ENCODE results near the gene RPS27. TPM values are rescaled to one million over a fixed set of nuclear protein-coding genes. Genes with fewer than 3 reads are reported as not detected.

Gene RPS27
- total RNA-seq (2021; ENCODE audit: unreplicated experiment) (1,095 TPM), Bru-seq, nascent RNA (percentile 99 among the genes with signal in this experiment), BruChase-seq, experiment 1, labeled RNA remaining after a 2-hour chase (percentile 96 among the genes with signal in this experiment), BruChase-seq, experiment 2, labeled RNA remaining after a 6-hour chase (percentile 97 among the genes with signal in this experiment)
- polyA plus RNA-seq (2012; ENCODE audit: insufficient read length): 1,178 TPM
- long read RNA-seq, transcript RPS27-204 (4 exons, 573 nt): minor isoform, 9 of 390 reads
- long read RNA-seq, transcript RPS27-201 (4 exons, 359 nt): major isoform, 374 of 390 reads
- long read RNA-seq, partial matches to known transcripts: 3 of 390 reads
- long read RNA-seq, other reads (novel, unspliced or antisense): 0 of 390 reads

DNA sequence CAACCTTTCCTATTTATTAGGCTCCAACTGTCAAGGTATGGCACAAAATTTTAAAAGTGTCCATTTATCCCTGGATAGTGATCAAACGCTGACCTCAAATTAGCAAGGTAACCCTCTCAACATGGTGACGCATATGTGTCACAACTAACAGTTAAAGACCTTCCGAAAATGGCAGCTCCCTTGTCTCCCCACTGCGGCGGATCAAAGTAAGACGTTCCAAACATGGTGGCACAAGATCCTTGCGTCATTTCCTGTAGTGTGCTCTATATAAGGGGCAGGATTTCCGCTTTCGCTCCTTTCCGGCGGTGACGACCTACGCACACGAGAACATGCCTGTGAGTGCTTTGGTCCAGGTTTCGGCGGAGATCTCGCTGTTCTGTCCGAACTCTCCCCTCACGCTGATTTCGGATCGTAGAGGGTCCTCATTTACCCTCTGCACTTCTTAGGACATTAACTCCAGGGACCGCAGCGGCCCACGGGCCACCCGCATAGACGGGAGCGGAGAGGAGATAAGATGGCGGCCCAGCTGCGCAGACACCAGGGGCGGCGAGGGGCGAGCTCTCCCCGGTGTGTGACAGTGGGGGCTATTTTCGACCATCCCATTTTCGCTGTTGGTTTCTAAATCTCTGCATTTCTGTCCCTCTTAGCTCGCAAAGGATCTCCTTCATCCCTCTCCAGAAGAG is at the start of gene RPS27:
Gene RPS27, plus strand, starts transcription at position 295 of the 683 bp plus-strand sequence. Its CDS starts 35 bp downstream, at position 330.
- BruUV-seq (replicated peaks): TSS peak; percentile 97
- intact Hi-C loops (cut with micrococcal nuclease; ENCODE audit: unreplicated experiment) (no loop called here), in situ Hi-C loops (cut with HindIII; ENCODE audit: low pct_unique_long_range_greater_than_20kb, low sequenced_read_pairs) (no loop called here)
- Histone ChIP-seq H3K4me3 (ENCODE audit: low read depth in 2 of 2, low read length in 2 of 2) (peak within 1 kb of the TSS; percentile 87 to 92), H3K4me1 (ENCODE audit: control insufficient read depth, insufficient read depth, low read length) (peaks cover 13% of the 10 kb centered on the region), H3K27ac (ENCODE audit: low read length) (peak within 1 kb of the TSS; percentile 97), H3K27me3 (ENCODE audit: control insufficient read depth, insufficient read depth, low read length) (no peaks in the 10 kb centered on the region), H3K9me3 (ENCODE audit: control insufficient read depth, insufficient read depth, low read depth, low read length) (no peaks in the 10 kb centered on the region), H3K36me3 (ENCODE audit: control insufficient read depth, insufficient read depth, low read length) (peaks cover 18% of the 10 kb centered on the region)
- TF ChIP-seq SIN3A (IDR thresholded peaks at IDR 0.05; ENCODE audit: borderline replicate concordance, insufficient read depth, low read depth, low read length): 0 out of 2 replicates have a peak, but pooled peaks have one; percentile 82
- TF ChIP-seq, protein P1, sequence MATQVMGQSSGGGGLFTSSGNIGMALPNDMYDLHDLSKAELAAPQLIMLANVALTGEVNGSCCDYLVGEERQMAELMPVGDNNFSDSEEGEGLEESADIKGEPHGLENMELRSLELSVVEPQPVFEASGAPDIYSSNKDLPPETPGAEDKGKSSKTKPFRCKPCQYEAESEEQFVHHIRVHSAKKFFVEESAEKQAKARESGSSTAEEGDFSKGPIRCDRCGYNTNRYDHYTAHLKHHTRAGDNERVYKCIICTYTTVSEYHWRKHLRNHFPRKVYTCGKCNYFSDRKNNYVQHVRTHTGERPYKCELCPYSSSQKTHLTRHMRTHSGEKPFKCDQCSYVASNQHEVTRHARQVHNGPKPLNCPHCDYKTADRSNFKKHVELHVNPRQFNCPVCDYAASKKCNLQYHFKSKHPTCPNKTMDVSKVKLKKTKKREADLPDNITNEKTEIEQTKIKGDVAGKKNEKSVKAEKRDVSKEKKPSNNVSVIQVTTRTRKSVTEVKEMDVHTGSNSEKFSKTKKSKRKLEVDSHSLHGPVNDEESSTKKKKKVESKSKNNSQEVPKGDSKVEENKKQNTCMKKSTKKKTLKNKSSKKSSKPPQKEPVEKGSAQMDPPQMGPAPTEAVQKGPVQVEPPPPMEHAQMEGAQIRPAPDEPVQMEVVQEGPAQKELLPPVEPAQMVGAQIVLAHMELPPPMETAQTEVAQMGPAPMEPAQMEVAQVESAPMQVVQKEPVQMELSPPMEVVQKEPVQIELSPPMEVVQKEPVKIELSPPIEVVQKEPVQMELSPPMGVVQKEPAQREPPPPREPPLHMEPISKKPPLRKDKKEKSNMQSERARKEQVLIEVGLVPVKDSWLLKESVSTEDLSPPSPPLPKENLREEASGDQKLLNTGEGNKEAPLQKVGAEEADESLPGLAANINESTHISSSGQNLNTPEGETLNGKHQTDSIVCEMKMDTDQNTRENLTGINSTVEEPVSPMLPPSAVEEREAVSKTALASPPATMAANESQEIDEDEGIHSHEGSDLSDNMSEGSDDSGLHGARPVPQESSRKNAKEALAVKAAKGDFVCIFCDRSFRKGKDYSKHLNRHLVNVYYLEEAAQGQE (IDR thresholded peaks at IDR 0.05; ENCODE audit: insufficient read depth in 1 of 2, low read depth in 2 of 2, low read length in 1 of 2): peak in 1 of 2 experiments; percentile 45; a peak in 1 of 4 replicates
- peak; percentile 100 for TF ChIP-seq TCF7L2 (IDR thresholded peaks at IDR 0.05; ENCODE audit: low read depth, low read length)
- TF ChIP-seq, protein P2, sequence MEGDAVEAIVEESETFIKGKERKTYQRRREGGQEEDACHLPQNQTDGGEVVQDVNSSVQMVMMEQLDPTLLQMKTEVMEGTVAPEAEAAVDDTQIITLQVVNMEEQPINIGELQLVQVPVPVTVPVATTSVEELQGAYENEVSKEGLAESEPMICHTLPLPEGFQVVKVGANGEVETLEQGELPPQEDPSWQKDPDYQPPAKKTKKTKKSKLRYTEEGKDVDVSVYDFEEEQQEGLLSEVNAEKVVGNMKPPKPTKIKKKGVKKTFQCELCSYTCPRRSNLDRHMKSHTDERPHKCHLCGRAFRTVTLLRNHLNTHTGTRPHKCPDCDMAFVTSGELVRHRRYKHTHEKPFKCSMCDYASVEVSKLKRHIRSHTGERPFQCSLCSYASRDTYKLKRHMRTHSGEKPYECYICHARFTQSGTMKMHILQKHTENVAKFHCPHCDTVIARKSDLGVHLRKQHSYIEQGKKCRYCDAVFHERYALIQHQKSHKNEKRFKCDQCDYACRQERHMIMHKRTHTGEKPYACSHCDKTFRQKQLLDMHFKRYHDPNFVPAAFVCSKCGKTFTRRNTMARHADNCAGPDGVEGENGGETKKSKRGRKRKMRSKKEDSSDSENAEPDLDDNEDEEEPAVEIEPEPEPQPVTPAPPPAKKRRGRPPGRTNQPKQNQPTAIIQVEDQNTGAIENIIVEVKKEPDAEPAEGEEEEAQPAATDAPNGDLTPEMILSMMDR (IDR thresholded peaks at IDR 0.05): no peak
- peak; percentile 100 for TF ChIP-seq POLR2AphosphoS5 (IDR thresholded peaks at IDR 0.05; ENCODE audit: low read depth, low read length)
- DNase-seq (ENCODE audit: low read depth, low spot score) (peak; percentile 95), ATAC-seq (peak; percentile 80)
- CTCF ChIA-PET: no interaction called here
- POLR2A ChIA-PET: interaction anchor here (0.6 to 1.3 kb wide), 12 partner anchors 9 to 319 kb away, joined by 3 to 11 read pairs (median 3); partner anchors contain the start of genes CREB3L4, ILF2, INTS3 and JTB

DNA sequence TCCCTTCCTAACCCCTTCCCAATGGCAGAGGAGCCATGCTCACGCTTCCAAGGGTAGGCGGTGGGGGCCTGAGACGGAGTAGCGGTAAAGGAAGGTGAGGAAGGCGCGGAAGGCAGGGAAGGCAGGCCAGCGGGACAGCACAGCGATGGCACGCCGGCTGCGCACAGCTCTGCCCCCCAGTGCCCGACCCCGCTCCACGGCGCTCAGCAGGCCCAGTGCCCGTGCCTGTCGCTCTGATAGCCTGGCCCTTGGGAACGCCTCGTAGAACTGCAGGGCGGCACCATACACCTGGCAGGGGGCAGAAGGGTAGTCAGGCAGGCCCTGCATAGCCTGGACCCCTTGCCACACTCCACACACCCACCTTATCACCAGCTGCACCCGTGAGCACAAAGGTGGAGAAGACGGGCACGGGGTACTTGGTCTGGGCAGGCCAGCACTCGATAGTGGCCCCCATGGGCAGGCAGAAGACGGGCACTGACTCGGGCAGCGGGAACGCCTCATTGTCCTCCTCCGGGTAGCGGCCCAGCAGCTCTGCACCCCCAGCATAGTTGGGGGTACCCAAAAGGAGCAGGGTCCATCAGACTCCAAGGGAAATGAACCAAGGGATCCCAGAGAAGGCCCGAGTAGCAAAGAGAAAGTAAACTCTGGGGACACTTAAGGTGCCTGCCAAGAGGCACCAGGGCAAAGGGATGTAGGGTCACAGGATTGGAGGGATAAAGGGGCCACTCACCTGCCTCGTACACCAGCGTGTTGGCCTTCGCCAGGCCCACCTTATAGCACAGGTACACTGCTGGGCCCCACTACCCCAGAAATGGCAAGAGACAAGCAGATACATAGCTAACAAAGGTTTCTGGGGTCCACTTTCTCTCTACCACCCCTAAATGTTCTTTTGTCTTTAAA is 48.5 kb upstream of the RPS27 start:
- intact Hi-C loops (cut with micrococcal nuclease; ENCODE audit: unreplicated experiment) (no loop called here), in situ Hi-C loops (cut with HindIII; ENCODE audit: low pct_unique_long_range_greater_than_20kb, low sequenced_read_pairs) (no loop called here)
- BruUV-seq (replicated peaks): no TSS peak
- peaks cover 12% of the 10 kb centered on the region for H3K4me1 ChIP-seq (ENCODE audit: control insufficient read depth, insufficient read depth, low read length)
- no peak overlapping the region for H3K4me3 ChIP-seq (ENCODE audit: low read depth in 2 of 2, low read length in 2 of 2)
- DNase-seq (ENCODE audit: low read depth, low spot score) (no peak), ATAC-seq (no peak)
- CTCF ChIA-PET: no interaction called here
- H3K9me3 ChIP-seq (ENCODE audit: control insufficient read depth, insufficient read depth, low read depth, low read length): no peaks in the 10 kb centered on the region
- 0 out of 2 replicates have a peak, but pooled peaks cover 2% of the 10 kb centered on the region for H3K36me3 ChIP-seq (ENCODE audit: control insufficient read depth, insufficient read depth, low read length)
- TF ChIP-seq, protein P1 (IDR thresholded peaks at IDR 0.05; ENCODE audit: insufficient read depth in 1 of 2, low read depth in 2 of 2, low read length in 1 of 2): no peak
- TF ChIP-seq SIN3A (IDR thresholded peaks at IDR 0.05; ENCODE audit: borderline replicate concordance, insufficient read depth, low read depth, low read length): no peak
- no peak for TF ChIP-seq TCF7L2 (IDR thresholded peaks at IDR 0.05; ENCODE audit: low read depth, low read length)
- 0 out of 2 replicates have a peak, but pooled peaks have one; percentile 21 for TF ChIP-seq POLR2AphosphoS5 (IDR thresholded peaks at IDR 0.05; ENCODE audit: low read depth, low read length)
- no peak overlapping the region for H3K27ac ChIP-seq (ENCODE audit: low read length)
- POLR2A ChIA-PET: no interaction called here
- no peaks in the 10 kb centered on the region for H3K27me3 ChIP-seq (ENCODE audit: control insufficient read depth, insufficient read depth, low read length)
